Measurements from ENCODE around the gene THAP12. TPM values are rescaled to one million over a fixed set of nuclear protein-coding genes. Genes with fewer than 3 reads are reported as not detected.
A peak's percentile ranks its signal among the peaks of the same experiment; 100 is the strongest.

THAP12 gene
- total and polyA plus RNA-seq, 4 donors = 5.6 to 21.9 (median 13.7) TPM

DNA sequence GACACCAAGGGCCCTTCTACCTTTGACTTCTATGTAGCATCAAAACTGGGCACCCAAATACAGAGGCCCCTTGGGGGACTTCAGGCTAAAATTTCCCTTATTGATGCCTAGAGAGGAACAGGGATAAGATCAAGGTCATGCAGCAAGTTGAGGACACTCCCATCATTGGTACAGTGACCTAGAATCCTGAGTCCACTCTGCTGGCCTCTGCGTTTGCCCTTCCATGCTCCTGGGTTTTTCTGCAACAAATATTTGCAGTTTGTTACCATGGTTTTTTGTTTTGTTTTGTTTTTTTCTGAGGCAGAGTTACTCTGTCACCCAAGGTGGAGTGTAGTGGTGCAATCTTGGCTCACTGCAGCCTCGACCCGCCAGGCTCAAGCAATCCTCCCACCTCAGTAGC lies 64.2 kb downstream of the THAP12 start:
- Histone ChIP-seq H3K4me1 (ENCODE audit: control insufficient read depth in 4 of 4, insufficient read depth in 4 of 4, low read length in 3 of 4) (peaks cover 0 to 13% (median 10%) of the 10 kb centered on the region in 4 donors), H3K9ac (ENCODE audit: low read depth in 1 of 2, low read length in 2 of 2) (no peak overlapping the region), H3K9me3 (ENCODE audit: control insufficient read depth in 4 of 4, low read length in 3 of 4) (no peaks in the 10 kb centered on the region), H3K27ac (ENCODE audit: low read depth in 1 of 2, low read length in 2 of 2) (peak overlapping the region in 1 of 2 donors; percentile 32), H3K4me3 (ENCODE audit: low read depth in 1 of 3, low read length in 3 of 3) (no peak overlapping the region), H3K36me3 (ENCODE audit: control insufficient read depth in 4 of 4, insufficient read depth in 3 of 4, low read depth in 1 of 4, low read length in 3 of 4) (no peaks in the 10 kb centered on the region), H3K27me3 (ENCODE audit: control insufficient read depth in 4 of 4, insufficient read depth in 4 of 4, low read length in 3 of 4) (peaks cover 0 to 7% (median under 1%) of the 10 kb centered on the region in 4 donors)
- no peak for DNase-seq (ENCODE audit: low spot score)
- TF ChIP-seq HNF4A (conservative IDR thresholded peaks at IDR 0.05) = peak; percentile 90 to 92
- TF ChIP-seq RAD21 (IDR thresholded peaks at IDR 0.05) = peak; percentile 29 to 40
- TF ChIP-seq RXRA (IDR thresholded peaks at IDR 0.05) = peak; percentile 77 to 83
- no peak for TF ChIP-seq TAF1 (conservative IDR thresholded peaks at IDR 0.05)
- TF ChIP-seq GABPA (IDR thresholded peaks at IDR 0.05 in 1 of 2, conservative IDR thresholded peaks at IDR 0.05 in 1 of 2) = no peak
- TF ChIP-seq, protein P1, sequence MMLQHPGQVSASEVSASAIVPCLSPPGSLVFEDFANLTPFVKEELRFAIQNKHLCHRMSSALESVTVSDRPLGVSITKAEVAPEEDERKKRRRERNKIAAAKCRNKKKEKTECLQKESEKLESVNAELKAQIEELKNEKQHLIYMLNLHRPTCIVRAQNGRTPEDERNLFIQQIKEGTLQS (IDR thresholded peaks at IDR 0.05) = no peak
- TF ChIP-seq HNF4G (IDR thresholded peaks at IDR 0.05) = peak; percentile 38
- no peak for TF ChIP-seq NR2F2 (IDR thresholded peaks at IDR 0.05)
- TF ChIP-seq, protein P2, sequence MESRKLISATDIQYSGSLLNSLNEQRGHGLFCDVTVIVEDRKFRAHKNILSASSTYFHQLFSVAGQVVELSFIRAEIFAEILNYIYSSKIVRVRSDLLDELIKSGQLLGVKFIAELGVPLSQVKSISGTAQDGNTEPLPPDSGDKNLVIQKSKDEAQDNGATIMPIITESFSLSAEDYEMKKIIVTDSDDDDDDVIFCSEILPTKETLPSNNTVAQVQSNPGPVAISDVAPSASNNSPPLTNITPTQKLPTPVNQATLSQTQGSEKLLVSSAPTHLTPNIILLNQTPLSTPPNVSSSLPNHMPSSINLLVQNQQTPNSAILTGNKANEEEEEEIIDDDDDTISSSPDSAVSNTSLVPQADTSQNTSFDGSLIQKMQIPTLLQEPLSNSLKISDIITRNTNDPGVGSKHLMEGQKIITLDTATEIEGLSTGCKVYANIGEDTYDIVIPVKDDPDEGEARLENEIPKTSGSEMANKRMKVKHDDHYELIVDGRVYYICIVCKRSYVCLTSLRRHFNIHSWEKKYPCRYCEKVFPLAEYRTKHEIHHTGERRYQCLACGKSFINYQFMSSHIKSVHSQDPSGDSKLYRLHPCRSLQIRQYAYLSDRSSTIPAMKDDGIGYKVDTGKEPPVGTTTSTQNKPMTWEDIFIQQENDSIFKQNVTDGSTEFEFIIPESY (IDR thresholded peaks at IDR 0.05) = no peak
- peak; percentile 3 for TF ChIP-seq CTCF (IDR thresholded peaks at IDR 0.05; ENCODE audit: low read depth, low read length, missing input control)
- TF ChIP-seq FOXA2 (IDR thresholded peaks at IDR 0.05) = no peak
- TF ChIP-seq EGR1 (IDR thresholded peaks at IDR 0.05; ENCODE audit: low read depth in 2 of 2) = no peak
- no peak for TF ChIP-seq MAX (IDR thresholded peaks at IDR 0.05)
- TF ChIP-seq JUND (IDR thresholded peaks at IDR 0.05) = peak in 1 of 2 donors; percentile 22
- TF ChIP-seq SP1 (IDR thresholded peaks at IDR 0.05) = peak; percentile 33
- 32% methylated on average over 3 of the region's 3 CpGs for WGBS

DNA sequence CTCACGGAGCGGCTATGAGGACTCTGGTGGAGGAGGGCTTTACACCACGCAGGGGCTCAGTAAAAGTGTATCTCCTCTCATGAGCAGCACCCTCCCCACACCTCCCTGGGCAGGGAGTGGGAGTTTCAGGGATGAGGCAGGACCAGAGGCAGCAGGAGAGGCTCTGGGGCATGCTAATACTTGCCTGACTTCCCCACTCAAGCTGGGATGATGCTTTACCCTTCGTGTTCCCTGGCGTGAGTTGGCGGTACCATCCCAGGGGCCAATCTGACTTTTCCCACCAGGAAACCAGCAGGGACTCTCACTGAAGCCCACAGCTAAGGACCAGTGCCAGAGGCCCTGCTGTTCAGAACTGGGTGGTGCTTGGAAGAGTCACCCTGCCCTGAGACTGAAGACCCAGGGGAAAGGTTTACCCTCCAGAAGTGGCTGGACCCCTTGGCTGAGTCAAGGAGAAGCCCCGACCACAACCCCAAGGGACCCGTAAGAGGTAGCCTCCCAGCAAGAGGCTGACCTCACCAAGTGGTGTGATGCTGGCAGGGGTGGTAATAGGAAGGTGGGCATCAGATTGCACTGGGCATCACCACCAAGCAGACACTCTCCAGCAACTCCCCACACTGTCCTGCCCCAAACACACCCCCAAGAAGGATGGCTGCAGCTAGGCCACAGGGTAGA lies 65.6 kb downstream of the THAP12 start:
- DNase-seq (ENCODE audit: low spot score) = no peak
- Histone ChIP-seq H3K36me3 (ENCODE audit: control insufficient read depth in 4 of 4, insufficient read depth in 3 of 4, low read depth in 1 of 4, low read length in 3 of 4) (no peaks in the 10 kb centered on the region), H3K4me3 (ENCODE audit: low read depth in 1 of 3, low read length in 3 of 3) (no peak overlapping the region), H3K9ac (ENCODE audit: low read depth in 1 of 2, low read length in 2 of 2) (no peak overlapping the region), H3K4me1 (ENCODE audit: control insufficient read depth in 4 of 4, insufficient read depth in 4 of 4, low read length in 3 of 4) (peaks cover 0 to 13% (median 10%) of the 10 kb centered on the region in 4 donors), H3K9me3 (ENCODE audit: control insufficient read depth in 4 of 4, low read length in 3 of 4) (no peaks in the 10 kb centered on the region), H3K27me3 (ENCODE audit: control insufficient read depth in 4 of 4, insufficient read depth in 4 of 4, low read length in 3 of 4) (no peaks in the 10 kb centered on the region), H3K27ac (ENCODE audit: low read depth in 1 of 2, low read length in 2 of 2) (no peak overlapping the region)
- 92% methylated on average over 8 of the region's 8 CpGs for WGBS
- TF ChIP-seq FOXA1 (IDR thresholded peaks at IDR 0.05) (no peak), EGR1 (IDR thresholded peaks at IDR 0.05; ENCODE audit: low read depth in 2 of 2) (no peak), RXRA (IDR thresholded peaks at IDR 0.05) (no peak), YY1 (IDR thresholded peaks at IDR 0.05) (no peak), HNF4G (IDR thresholded peaks at IDR 0.05) (no peak), MAX (IDR thresholded peaks at IDR 0.05) (no peak), GABPA (IDR thresholded peaks at IDR 0.05 in 1 of 2, conservative IDR thresholded peaks at IDR 0.05 in 1 of 2) (no peak), HNF4A (conservative IDR thresholded peaks at IDR 0.05) (no peak), RAD21 (IDR thresholded peaks at IDR 0.05) (no peak), SP1 (IDR thresholded peaks at IDR 0.05) (no peak), TAF1 (conservative IDR thresholded peaks at IDR 0.05) (no peak), JUND (IDR thresholded peaks at IDR 0.05) (no peak)
- TF ChIP-seq, protein P3, sequence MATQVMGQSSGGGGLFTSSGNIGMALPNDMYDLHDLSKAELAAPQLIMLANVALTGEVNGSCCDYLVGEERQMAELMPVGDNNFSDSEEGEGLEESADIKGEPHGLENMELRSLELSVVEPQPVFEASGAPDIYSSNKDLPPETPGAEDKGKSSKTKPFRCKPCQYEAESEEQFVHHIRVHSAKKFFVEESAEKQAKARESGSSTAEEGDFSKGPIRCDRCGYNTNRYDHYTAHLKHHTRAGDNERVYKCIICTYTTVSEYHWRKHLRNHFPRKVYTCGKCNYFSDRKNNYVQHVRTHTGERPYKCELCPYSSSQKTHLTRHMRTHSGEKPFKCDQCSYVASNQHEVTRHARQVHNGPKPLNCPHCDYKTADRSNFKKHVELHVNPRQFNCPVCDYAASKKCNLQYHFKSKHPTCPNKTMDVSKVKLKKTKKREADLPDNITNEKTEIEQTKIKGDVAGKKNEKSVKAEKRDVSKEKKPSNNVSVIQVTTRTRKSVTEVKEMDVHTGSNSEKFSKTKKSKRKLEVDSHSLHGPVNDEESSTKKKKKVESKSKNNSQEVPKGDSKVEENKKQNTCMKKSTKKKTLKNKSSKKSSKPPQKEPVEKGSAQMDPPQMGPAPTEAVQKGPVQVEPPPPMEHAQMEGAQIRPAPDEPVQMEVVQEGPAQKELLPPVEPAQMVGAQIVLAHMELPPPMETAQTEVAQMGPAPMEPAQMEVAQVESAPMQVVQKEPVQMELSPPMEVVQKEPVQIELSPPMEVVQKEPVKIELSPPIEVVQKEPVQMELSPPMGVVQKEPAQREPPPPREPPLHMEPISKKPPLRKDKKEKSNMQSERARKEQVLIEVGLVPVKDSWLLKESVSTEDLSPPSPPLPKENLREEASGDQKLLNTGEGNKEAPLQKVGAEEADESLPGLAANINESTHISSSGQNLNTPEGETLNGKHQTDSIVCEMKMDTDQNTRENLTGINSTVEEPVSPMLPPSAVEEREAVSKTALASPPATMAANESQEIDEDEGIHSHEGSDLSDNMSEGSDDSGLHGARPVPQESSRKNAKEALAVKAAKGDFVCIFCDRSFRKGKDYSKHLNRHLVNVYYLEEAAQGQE (IDR thresholded peaks at IDR 0.05) = no peak
- TF ChIP-seq, protein P2 (IDR thresholded peaks at IDR 0.05) = no peak
- TF ChIP-seq, protein P1 (IDR thresholded peaks at IDR 0.05) = no peak

Measured in liver (tissue), 9 donors.